Chondrocyte (in vitro differentiated cells): ENCODE measurements around the gene CCIN. TPM values are rescaled to one million over a fixed set of nuclear protein-coding genes. Genes with fewer than 3 reads are reported as not detected.
"Not testable (repeated sequence)": the region's sequence is repeated elsewhere in the genome, so short reads cannot be mapped to it uniquely, and the experiment has no call there.

ENCODE experiments used
- DNase-seq: peaks from one replicate; pipeline ENCODE4 v3.0.0; 2021; ENCODE audit warnings: mixed read lengths, low spot score
- H3K27ac Mint-ChIP-seq: one replicate; pipeline ENCODE4 v1.8.0; 2021; ENCODE audit warnings: mild to moderate bottlenecking, moderate library complexity, mixed read lengths; ENCODE audit not compliant: unreplicated experiment
- H3K27me3 Mint-ChIP-seq: 2 replicates; pipeline ENCODE4 v1.8.0; 2021; ENCODE audit warnings: low read depth, mixed read lengths
- H3K36me3 Mint-ChIP-seq: 2 replicates; pipeline ENCODE4 v1.8.0; 2021; ENCODE audit warnings: low read depth, mixed read lengths
- H3K4me1 Mint-ChIP-seq: 2 replicates; pipeline ENCODE4 v1.8.0; 2021; ENCODE audit warnings: low read depth, mild to moderate bottlenecking, mixed read lengths
- H3K4me3 Mint-ChIP-seq: one replicate; pipeline ENCODE4 v1.8.0; 2021; ENCODE audit warnings: mild to moderate bottlenecking, moderate library complexity, mixed read lengths; ENCODE audit not compliant: unreplicated experiment
- H3K9me3 Mint-ChIP-seq: 2 replicates; pipeline ENCODE4 v1.8.0; 2021; ENCODE audit warnings: low read depth, mixed read lengths
- total RNA-seq: library from RNA; stranded (reverse); gene quantifications from 3 replicates; pipeline ENCODE4 v1.2.1, GENCODE V29; 2021
- TF ChIP-seq, protein P1 (sequence below): fragments of 200-600 bp; sonication (generic); IDR thresholded peaks from 2 replicates; pipeline ENCODE4 v1.5.0; 2021; ENCODE audit warnings: antibody characterized with exemption, mild to moderate bottlenecking, moderate library complexity

The CCIN gene
- total RNA-seq, 1 donor from 2014 or later, result 2.4 TPM

DNA sequence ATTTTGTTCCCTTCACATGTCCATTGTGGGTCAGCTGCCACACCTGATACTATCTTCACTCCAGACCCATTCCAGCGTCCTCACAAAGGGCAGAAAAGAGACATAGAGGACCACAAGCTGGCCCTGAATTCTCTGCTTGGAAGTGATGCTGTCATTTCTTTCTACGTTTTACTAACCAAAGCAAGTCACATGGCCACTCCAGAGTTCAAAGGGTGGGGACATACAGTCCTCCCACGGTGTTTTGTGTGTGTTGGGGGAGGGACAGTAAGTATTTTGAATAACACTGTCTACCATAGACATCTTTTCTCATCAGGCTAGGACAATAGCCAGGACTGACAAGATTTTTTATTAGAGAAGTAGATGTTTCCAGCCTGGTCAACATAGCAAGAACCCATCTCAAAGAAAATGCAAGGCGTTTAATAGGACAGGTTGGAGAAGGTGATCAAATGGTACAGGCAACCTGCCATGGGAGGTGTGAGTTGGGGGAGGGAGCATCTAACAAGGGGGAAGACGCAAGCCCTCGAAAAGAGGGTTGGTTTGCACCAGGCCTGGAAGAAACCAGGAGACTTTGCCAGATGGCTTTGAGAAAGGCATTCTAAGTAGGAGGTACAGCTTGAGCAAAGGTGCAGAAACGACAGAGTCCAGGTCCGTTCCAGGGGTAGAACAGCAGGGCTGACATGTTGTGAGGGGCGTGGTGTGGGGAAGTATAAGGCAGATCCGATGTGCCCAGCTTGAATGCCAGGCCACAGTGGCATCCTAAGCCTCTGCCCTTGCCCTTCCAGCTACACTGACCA, 43.9 kb upstream of the CCIN start:
- TF ChIP-seq, protein P1, sequence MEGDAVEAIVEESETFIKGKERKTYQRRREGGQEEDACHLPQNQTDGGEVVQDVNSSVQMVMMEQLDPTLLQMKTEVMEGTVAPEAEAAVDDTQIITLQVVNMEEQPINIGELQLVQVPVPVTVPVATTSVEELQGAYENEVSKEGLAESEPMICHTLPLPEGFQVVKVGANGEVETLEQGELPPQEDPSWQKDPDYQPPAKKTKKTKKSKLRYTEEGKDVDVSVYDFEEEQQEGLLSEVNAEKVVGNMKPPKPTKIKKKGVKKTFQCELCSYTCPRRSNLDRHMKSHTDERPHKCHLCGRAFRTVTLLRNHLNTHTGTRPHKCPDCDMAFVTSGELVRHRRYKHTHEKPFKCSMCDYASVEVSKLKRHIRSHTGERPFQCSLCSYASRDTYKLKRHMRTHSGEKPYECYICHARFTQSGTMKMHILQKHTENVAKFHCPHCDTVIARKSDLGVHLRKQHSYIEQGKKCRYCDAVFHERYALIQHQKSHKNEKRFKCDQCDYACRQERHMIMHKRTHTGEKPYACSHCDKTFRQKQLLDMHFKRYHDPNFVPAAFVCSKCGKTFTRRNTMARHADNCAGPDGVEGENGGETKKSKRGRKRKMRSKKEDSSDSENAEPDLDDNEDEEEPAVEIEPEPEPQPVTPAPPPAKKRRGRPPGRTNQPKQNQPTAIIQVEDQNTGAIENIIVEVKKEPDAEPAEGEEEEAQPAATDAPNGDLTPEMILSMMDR, result no peak
- Mint-ChIP-seq H3K9me3 (no peaks in the 10 kb centered on the region), H3K27me3 (no peaks in the 10 kb centered on the region), H3K4me1 (no peaks in the 10 kb centered on the region), H3K4me3 (no peak overlapping the region), H3K27ac (peak overlapping the region; percentile 45), H3K36me3 (peaks cover 25% of the 10 kb centered on the region)
- DNase-seq, result no peak

DNA sequence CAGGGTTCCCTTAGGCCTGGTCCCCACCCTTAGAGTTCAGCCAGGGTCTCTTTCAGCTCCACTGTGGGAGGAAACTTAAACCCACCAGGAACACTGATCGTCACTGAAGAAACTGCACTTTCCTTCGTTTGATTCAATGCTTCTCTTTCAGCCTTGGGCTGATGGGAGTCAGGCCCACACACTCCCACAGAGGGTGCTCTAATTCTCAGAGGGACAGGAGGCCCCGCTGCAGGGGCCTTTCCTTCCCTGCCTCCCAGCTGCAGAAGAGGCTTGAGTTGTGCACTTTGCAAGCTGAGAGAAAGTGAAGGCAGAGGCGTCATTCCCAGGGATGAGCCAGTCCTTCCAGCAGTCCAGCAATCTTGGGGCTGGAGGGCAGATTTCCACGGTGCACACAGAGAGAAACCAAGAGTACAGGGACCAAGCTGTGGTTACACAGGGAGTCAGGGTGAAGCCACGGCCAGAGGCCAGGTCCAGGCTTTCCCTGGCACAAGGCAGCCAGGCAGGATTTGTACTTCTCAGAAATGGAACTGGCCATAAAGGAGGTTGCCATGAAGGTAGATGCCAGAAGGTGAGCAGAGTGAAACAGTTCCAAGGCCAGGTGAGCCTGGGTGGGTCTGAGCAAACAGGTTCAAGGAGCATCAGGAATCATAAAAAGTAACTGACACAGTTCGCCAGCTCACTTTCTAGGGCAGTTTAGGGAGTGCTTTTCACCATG, 43.0 kb upstream of the CCIN start:
- TF ChIP-seq, protein P1, result no peak
- Mint-ChIP-seq H3K27ac (no peak overlapping the region), H3K4me3 (no peak overlapping the region), H3K4me1 (no peaks in the 10 kb centered on the region), H3K27me3 (no peaks in the 10 kb centered on the region), H3K9me3 (no peaks in the 10 kb centered on the region), H3K36me3 (peaks cover 23% of the 10 kb centered on the region)
- no peak for DNase-seq

DNA sequence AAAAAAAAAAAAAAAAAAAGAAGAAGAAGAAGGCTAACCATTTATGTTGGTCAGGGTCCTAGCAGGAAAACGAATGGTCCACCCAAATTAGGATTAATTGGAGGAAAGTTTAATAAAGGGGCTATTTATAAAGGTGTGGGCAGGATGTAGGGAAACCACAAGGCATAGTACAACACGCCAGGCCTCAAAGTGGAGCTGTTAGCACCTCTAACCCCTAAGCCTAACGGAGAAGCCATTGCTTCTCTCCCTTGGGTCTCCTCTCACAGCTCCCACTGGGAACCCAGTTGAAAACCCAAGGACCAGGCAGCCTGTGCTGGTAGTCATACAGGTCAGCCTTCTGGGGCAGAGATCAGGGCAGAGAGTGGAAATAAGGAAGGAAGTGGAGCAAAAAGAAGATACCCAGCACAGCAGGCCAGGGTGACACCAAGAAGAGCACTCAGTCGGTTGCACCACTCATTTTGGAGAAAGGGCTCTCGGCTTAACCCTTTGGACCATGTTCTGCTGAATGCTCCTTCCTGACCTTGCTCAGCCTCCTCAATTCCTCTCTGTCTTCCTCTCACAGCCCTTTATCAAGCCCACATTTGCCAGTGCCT, 41.4 kb upstream of the CCIN start:
- no peak overlapping the region for H3K27ac Mint-ChIP-seq
- no peak for DNase-seq
- TF ChIP-seq, protein P1, result no peak
- H3K4me1 Mint-ChIP-seq, result peaks cover 9% of the 10 kb centered on the region
- no peak overlapping the region for H3K4me3 Mint-ChIP-seq
- H3K9me3 Mint-ChIP-seq, result peaks cover 4% of the 10 kb centered on the region
- peaks cover 11% of the 10 kb centered on the region for H3K36me3 Mint-ChIP-seq
- H3K27me3 Mint-ChIP-seq, result no peaks in the 10 kb centered on the region

DNA sequence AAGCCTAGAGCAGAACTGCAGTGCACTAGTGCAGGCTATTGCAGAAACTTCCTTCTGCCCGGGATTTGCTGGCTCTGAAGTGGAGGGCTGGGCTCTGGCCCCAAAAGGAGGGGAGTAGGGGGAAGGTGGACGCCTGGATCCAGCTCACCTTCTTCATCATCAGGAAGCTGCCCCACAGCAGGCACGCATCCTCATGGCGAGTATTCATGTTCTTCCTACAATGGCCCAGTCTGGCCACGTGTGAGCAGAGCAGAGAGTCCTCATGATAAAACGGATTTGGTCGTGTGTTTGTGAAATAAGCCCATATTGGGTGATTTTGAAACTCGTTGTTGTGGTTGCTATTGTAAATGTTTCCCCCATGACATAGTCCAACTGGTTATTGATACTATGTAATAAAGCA, 40.8 kb upstream of the CCIN start:
- no peak overlapping the region for H3K4me3 Mint-ChIP-seq
- peaks cover 4% of the 10 kb centered on the region for H3K9me3 Mint-ChIP-seq
- H3K27me3 Mint-ChIP-seq, result no peaks in the 10 kb centered on the region
- no peak for DNase-seq
- H3K27ac Mint-ChIP-seq, result no peak overlapping the region
- TF ChIP-seq, protein P1, result no peak
- peaks cover 6% of the 10 kb centered on the region for H3K36me3 Mint-ChIP-seq
- H3K4me1 Mint-ChIP-seq, result peaks cover 9% of the 10 kb centered on the region

DNA sequence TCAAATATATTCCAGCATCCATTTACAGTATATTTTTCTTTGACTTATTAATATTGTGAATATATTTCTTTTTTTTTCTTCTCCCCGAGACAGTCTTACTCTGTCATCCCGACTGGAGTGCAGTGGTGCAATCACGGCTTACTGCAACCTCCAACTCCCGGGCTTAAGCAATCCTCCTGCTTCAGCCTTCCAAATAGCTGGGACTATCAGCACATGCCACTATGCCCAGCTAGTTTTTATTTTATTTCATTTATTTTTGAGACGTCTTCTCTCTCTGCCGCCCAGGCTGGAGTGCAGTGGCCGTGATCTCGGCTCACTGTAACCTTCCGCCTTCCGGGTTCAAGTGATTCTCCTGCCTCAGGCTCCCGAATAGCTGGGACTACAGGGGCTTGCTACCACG, 40.0 kb upstream of the CCIN start:
- no peak overlapping the region for H3K4me3 Mint-ChIP-seq
- peaks cover 6% of the 10 kb centered on the region for H3K36me3 Mint-ChIP-seq
- DNase-seq, result no peak
- peaks cover 9% of the 10 kb centered on the region for H3K4me1 Mint-ChIP-seq
- H3K9me3 Mint-ChIP-seq, result peaks cover 4% of the 10 kb centered on the region
- H3K27ac Mint-ChIP-seq, result no peak overlapping the region
- H3K27me3 Mint-ChIP-seq, result no peaks in the 10 kb centered on the region
- TF ChIP-seq, protein P1, result no peak

DNA sequence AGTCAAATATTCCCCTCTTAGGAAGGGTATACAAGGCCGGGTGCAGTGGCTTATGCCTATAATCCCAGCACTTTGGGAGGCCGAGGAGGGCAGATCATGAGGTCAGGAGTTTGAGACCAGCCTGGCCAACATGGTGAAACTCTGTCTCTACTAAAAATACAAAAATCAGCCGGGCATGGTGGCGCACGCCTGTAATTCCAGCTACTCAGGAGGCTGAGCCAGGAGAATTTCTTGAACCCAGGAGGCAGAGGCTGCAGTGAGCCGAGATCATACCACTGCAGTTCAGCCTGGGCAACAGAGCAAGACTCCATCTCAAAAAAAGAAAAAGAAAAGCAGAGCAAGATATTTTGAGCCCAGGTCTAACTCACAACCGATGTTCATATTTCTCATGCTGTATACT, 37.5 kb upstream of the CCIN start:
- peaks cover 17% of the 10 kb centered on the region for H3K4me1 Mint-ChIP-seq
- not testable (repeated sequence) for DNase-seq, H3K27me3 Mint-ChIP-seq, H3K9me3 Mint-ChIP-seq, H3K36me3 Mint-ChIP-seq, H3K4me3 Mint-ChIP-seq
- H3K27ac Mint-ChIP-seq, result peak overlapping the region; percentile 88
